GM18505 (cell line): Measurements from ENCODE around the gene CDK4.
"Not testable (repeated sequence)": the region's sequence is repeated elsewhere in the genome, so short reads cannot be mapped to it uniquely, and the experiment has no call there.

Experiments used
- ATAC-seq: cut with Tn5 transposase; IDR thresholded peaks from one replicate; pipeline ENCODE4 v1.9.1; 2021; ENCODE audit not compliant: unreplicated experiment
- POLR2A ChIP-seq: IDR thresholded peaks from 4 replicates; pipeline ENCODE4 v1.6.1; 2011; ENCODE audit warnings: borderline replicate concordance; ENCODE audit not compliant: insufficient read depth, insufficient read length; ENCODE audit errors: extremely low read depth

The CDK4 gene

DNA sequence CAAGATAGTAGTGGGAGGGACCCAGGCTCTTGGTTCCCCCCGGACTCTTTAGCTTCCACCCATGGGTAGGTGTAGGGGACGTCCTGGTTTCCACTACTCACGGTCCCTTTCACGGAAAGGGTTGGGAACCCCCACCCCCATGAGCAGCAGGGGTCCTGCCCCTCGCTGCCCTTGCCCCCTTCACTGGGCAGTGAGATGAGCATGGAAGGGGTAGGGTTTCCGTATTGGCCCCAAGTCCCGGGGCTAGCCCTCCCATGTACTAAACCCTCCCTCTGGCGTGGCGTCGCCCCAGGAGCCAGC, 26.3 kb downstream of the CDK4 start:
- no peak for ATAC-seq
- no peak for TF ChIP-seq POLR2A

DNA sequence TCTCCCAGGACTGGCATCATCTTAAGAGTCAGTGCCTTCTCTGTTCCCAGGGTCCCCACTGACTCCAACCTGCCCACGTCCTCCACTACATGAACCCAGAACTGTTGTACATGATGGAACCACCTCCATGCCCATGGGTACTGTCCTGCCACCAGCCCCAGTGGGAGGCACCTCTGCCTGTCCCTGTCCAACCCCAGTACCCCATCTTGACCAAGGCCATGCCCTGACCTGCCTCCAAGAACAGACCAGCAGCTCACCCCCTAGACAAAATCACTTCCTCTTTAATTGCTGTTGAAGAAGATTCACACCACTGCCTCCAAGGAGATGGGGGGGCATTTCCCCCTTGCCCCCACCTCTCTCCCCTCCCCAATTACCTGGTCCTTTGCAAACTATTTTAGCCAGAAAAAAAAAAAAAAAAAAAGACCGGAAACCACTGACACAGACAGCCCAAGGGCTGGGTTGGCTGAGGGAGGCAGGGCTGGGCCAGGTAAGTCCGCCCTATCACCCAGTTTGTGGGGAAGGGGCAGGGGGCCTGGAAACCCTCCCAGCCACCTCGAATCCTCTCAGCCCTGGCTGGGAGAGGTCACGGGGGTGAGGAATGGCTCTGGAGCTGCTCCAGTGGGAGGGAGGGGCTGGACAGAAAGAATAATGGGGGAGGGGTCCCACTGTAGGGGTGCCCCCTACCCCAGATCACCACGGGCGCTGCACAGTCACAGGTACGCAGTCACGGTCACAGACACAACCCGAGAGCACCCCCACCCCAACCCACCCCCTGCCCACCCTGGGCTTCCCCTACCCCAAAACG, 27.0 kb downstream of the CDK4 start:
- no peak for ATAC-seq
- TF ChIP-seq POLR2A: no peak

- ATAC-seq: no peak
- TF ChIP-seq POLR2A: no peak
Measured at GRCh38 chr12:57724003-57724935, 27.8 kb downstream of the CDK4 start.

GRCh38 chr12:57723630-57723962, 28.5 kb downstream of the CDK4 start:
- no peak for ATAC-seq

GRCh38 chr12:57722716-57723629, 29.1 kb downstream of the CDK4 start:
- no peak for ATAC-seq
- TF ChIP-seq POLR2A: no peak

More at GRCh38 chr12:57723630-57723962, 28.5 kb downstream of the CDK4 start:
- TF ChIP-seq POLR2A: no peak

DNA sequence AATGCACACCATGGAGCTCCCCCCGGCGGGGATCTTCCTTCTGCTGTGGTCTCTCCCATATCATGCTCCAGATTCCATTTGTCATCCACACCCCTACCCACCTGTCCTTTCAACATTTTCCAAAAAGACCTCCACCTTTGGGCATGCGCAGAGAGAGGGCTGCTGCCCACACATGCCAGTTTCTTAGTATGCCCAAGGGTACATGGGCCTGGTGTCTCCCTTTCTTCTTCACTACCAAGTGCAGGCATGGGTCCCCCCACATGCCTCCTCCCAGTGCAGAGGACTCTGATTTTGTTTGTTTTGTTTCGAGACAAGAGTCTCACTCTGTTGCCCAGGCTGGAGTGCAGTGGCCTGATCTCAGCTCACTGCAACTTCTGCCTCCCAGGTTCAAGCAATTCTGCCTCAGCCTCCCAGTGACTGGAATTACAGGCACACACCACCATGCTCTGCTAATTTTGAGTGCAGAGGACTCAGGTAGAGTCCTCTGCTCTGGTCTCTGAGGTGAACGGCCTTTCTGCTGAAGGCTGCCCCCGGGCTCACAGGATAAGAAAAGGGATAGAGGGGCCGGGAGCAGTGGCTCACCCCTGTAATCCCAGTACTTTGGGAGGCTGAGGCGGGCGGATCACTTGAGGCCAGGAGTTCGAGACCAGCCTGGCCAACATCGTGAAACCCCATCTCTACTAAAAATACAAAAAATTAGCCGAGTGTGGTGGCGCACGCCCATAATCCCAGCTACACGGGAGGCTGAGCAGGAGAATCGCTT, 30.1 kb downstream of the CDK4 start:
- ATAC-seq: not testable (repeated sequence)

GRCh38 chr12:57720606-57721595, 31.2 kb downstream of the CDK4 start:
- ATAC-seq: no peak
- TF ChIP-seq POLR2A: no peak

DNA sequence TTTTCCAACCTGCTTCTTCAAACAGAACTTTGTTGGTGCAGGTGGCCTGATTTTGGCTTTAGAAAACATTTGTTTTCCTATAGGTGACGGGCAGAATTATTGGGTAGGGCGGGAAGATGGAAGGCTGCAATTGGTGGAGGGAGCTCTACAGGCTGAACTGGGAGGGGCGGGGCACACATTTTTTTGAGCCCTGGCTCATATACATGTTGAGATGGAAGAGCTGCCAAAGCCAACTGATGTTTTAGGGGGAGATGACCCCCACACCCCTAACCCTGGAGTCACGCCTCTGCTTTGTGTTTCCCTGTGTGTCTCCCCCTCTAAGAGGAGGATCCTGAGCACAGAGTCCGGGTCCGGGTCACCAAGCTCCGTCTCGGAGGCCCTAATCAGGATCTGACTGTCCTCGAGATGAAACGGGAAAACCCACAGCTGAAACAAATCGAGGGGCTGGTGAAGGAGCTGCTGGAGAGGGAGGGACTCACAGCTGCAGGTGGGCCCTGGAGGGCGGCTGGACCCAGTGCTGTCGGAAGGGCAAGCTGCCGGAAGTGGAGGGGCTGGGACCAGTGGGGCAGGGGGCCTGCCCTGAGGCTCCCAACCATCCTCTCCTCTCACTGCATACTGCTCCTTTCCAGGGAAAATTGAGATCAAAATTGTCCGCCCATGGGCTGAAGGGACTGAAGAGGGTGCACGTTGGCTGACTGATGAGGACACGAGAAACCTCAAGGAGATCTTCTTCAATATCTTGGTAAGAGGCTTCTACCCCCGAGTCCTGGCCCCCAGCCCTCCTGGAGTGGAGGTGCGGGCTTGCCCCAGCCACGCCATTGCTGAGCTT, 32.1 kb downstream of the CDK4 start:
- no peak for ATAC-seq
- TF ChIP-seq POLR2A: no peak

DNA sequence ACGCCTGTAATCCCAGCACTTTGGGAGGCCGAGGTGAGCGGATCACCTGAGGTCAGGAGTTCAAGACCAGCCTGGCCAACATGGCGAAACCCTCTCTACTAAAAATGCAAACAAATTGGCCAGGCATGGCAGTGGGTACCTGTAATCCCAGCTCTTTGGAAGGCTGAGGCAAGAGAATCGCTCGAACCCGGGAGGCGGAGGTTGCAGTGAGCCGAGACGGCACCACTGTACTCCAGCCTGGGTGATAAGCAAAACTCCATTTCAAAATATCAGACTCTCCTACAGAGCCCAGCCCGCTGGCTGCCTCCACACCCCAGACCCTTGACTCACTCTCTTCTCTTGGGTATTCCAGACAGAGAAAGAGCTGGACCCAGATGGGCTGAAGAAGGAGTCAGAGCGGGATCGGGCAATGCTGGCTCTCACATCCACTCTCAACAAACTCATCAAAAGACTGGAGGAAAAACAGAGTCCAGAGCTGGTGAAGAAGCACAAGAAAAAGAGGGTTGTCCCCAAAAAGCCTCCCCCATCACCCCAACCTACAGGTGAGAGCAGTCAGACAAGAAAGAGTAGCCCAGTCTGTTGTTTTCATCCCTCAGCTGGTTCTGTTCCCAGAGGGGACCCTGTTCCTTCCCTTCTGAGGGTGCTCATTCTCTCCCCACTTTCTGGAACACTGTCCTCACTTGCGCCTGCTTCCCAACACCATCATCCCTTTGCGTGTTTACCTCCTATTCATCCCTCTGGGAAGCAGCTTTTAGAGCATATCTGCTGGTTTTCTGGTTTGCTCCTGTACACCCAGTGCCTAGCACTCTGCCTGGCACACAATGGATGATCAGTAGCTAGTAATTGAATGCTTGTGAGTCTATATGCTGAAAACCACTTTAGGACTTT, 33.2 kb downstream of the CDK4 start:
- ATAC-seq: no peak
- TF ChIP-seq POLR2A: no peak
